WERI-Rb-1 (cell line): Measurements from ENCODE around the gene CLINT1.

Source experiments
- DNase-seq: peaks from one replicate; pipeline ENCODE4 v3.0.0-alpha.2; 2020
- H3K27ac ChIP-seq: fragments of 250-450 bp; sonication (Bioruptor Pico); 2 replicates; pipeline ENCODE4 v1.5.1; 2020; ENCODE audit warnings: mild to moderate bottlenecking, moderate library complexity
- H3K27me3 ChIP-seq: fragments of 250-450 bp; sonication (Bioruptor Pico); 2 replicates; pipeline ENCODE4 v1.5.1; 2021; ENCODE audit warnings: mild to moderate bottlenecking, low read depth, moderate library complexity; ENCODE audit not compliant: insufficient read depth, severe bottlenecking
- H3K36me3 ChIP-seq: fragments of 250-450 bp; sonication (Bioruptor Pico); 2 replicates; pipeline ENCODE4 v1.5.1; 2020; ENCODE audit warnings: mild to moderate bottlenecking, moderate library complexity
- H3K4me3 ChIP-seq: 2 replicates; pipeline ENCODE4 v1.5.1; 2011; ENCODE audit warnings: low read depth, mild to moderate bottlenecking, control low read depth, low read length
- H3K9me3 ChIP-seq: fragments of 250-450 bp; sonication (Bioruptor Pico); 2 replicates; pipeline ENCODE4 v1.5.1; 2021; ENCODE audit warnings: mild to moderate bottlenecking, moderate library complexity; ENCODE audit not compliant: severe bottlenecking
- TF ChIP-seq, protein P1 (sequence below): IDR thresholded peaks from 2 replicates; pipeline ENCODE4 v1.5.1; 2011; ENCODE audit warnings: low read depth, mild to moderate bottlenecking, control low read depth, inconsistent platforms, low read length

Gene CLINT1

DNA sequence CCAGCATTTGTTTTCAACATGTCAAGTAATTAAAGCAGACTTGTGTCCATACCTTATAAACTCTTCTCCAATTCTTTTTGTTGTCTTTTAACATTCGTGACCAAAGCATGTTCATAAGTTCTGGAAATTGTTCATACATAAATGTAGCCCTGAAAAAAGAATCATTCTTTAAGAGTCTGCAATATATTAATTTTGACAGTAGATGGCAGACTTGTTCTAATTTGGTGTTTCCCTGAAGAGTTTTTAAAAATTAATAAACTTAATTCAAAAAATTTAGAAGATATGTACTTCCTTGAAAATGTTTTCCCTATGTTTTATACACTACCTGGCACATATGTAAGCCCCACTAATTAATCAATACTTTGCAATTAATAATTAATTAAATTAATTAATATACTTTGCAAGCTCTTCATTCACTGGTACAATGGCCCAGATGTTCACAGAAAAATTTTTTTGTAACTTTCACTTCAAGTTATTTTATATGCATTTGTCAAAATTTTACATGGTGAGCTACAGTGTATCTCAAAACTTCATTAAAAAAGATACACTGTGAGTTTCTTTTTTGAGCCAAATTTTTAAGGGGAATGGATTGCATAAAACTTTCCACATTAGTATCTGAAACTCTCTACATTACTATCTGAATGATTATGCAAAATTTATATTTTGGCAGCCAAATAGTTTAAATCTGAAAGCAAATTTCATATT is 42.1 kb downstream of the CLINT1 start:
- H3K27ac ChIP-seq = no peak overlapping the region
- DNase-seq = no peak

DNA sequence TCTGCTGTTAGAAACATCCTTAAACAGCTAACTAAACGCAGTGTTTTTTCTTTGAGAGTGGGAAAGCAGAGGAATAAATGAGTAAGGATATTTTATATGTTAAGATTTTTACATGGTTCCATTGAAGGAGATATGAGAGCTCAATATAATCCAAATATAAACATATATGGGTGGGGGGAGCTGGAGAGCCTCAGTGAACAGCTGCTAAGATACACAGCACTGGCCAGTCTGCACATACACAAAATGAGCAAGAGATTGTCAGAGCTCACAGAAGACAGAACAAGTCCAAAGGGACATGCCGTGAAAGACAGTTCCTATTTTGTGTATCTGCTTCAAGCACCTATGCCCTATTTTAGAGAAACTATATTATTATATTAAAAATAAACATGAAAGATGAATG is 46.9 kb downstream of the CLINT1 start:
- peaks cover 32% of the 10 kb centered on the region for H3K36me3 ChIP-seq
- DNase-seq = no peak
- no peaks in the 10 kb centered on the region for H3K9me3 ChIP-seq
- H3K4me3 ChIP-seq = no peak overlapping the region
- no peak overlapping the region for H3K27ac ChIP-seq
- H3K27me3 ChIP-seq = no peaks in the 10 kb centered on the region
- TF ChIP-seq, protein P1, sequence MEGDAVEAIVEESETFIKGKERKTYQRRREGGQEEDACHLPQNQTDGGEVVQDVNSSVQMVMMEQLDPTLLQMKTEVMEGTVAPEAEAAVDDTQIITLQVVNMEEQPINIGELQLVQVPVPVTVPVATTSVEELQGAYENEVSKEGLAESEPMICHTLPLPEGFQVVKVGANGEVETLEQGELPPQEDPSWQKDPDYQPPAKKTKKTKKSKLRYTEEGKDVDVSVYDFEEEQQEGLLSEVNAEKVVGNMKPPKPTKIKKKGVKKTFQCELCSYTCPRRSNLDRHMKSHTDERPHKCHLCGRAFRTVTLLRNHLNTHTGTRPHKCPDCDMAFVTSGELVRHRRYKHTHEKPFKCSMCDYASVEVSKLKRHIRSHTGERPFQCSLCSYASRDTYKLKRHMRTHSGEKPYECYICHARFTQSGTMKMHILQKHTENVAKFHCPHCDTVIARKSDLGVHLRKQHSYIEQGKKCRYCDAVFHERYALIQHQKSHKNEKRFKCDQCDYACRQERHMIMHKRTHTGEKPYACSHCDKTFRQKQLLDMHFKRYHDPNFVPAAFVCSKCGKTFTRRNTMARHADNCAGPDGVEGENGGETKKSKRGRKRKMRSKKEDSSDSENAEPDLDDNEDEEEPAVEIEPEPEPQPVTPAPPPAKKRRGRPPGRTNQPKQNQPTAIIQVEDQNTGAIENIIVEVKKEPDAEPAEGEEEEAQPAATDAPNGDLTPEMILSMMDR = no peak

More for the DNA sequence above, 42.1 kb downstream of the CLINT1 start:
- Histone ChIP-seq H3K4me3 (no peak overlapping the region), H3K9me3 (no peaks in the 10 kb centered on the region), H3K36me3 (peaks cover 22% of the 10 kb centered on the region), H3K27me3 (no peaks in the 10 kb centered on the region)
- TF ChIP-seq, protein P1 = no peak

DNA sequence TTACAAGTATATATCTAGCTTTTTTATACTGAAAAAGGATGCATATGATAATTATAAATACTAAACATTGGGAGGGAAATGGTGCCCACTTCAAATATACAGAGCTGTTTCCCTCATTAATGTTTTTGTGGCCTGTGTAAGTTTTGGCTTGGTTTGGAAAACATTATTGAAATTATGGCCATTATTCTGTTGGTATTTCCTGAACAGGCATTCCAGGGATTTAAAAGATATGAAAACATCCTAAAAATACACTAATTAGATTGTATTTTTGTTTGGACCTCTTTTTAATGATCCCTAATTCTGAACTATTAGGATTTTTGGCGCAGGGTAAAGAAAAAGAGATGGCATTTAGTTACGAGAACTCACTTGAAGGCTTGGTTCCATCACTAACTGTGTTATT is 50.9 kb downstream of the CLINT1 start:
- DNase-seq = no peak
- H3K36me3 ChIP-seq = peaks cover 48% of the 10 kb centered on the region
- no peak overlapping the region for H3K4me3 ChIP-seq
- H3K27me3 ChIP-seq = no peaks in the 10 kb centered on the region
- TF ChIP-seq, protein P1 = no peak
- H3K27ac ChIP-seq = no peak overlapping the region
- H3K9me3 ChIP-seq = no peaks in the 10 kb centered on the region

DNA sequence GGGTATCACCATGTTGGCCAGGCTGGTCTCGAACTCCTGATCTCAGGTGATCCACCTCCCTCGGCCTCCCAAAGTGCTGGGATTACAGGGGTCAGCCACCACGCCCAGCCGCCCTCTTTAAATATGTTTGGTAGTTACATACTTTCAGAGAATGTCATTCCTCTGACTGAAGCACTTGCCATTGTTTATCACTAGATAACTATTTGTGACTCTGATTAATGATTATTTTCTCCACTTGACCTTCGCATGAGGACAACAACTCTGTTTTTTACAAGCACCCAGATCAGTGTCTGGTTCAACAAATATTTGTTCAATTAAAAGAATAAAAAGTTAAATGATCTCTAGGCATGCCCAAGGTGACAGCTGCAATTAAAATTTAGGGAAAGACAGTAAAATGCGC is 56.2 kb downstream of the CLINT1 start:
- Histone ChIP-seq H3K27me3 (no peaks in the 10 kb centered on the region), H3K27ac (no peak overlapping the region), H3K9me3 (no peaks in the 10 kb centered on the region), H3K36me3 (peaks cover 32% of the 10 kb centered on the region), H3K4me3 (no peak overlapping the region)
- DNase-seq = no peak
- TF ChIP-seq, protein P1 = no peak

DNA sequence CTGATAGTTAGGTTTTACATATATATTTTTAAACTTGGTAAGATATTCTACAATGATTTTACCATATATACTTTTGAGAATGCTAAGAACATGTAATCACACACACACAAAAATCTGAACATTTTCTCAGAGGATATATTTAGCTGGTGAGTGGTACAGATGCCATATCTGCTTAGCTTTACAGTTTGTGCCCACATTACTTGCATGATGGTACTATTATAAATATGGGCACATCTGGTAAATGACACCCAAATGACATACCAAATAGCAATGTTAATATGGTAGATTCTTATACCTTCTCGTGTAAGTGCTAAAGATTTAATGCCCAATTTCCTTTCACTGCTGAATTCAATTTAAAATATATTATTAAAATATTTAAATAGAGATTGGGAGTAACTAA is 58.8 kb downstream of the CLINT1 start:
- no peak overlapping the region for H3K4me3 ChIP-seq
- no peak for DNase-seq
- H3K27ac ChIP-seq = no peak overlapping the region
- no peaks in the 10 kb centered on the region for H3K9me3 ChIP-seq
- TF ChIP-seq, protein P1 = no peak
- H3K36me3 ChIP-seq = peaks cover 22% of the 10 kb centered on the region
- no peaks in the 10 kb centered on the region for H3K27me3 ChIP-seq

DNA sequence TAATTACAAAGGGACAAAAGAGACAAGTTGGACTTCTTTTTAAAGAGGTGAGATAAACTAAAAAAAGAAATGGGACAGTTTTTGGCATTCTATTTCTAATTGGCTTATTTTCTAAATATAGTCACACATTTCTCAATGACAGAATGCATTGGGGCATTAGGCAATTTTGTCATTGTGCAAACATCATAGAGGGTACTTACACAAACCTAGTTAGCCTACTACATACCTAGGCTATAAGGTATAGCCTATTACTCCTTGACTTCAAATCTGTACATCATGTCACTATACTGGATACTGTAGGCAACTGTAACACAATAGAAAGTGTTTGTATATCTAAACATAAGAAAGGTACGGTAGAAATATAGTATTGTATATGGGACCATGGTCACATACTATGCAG is 59.4 kb downstream of the CLINT1 start:
- no peak for DNase-seq
- H3K9me3 ChIP-seq = no peaks in the 10 kb centered on the region
- TF ChIP-seq, protein P1 = no peak
- H3K27ac ChIP-seq = no peak overlapping the region
- H3K27me3 ChIP-seq = no peaks in the 10 kb centered on the region
- peaks cover 21% of the 10 kb centered on the region for H3K36me3 ChIP-seq
- H3K4me3 ChIP-seq = no peak overlapping the region
